DND-41 (cell line): Measurements from ENCODE around the gene NOL11.

Experiments
- CTCF ChIP-seq: IDR thresholded peaks from 2 replicates; pipeline ENCODE4 v1.5.1; 2012; ENCODE audit warnings: borderline replicate concordance, low read length, moderate library complexity, mild to moderate bottlenecking; ENCODE audit not compliant: poor library complexity, severe bottlenecking; ENCODE audit errors: extremely low read depth
- EZH2 ChIP-seq: IDR thresholded peaks from 3 replicates; pipeline ENCODE4 v1.6.1; 2012; ENCODE audit warnings: borderline replicate concordance, low read depth, mild to moderate bottlenecking, moderate library complexity, low read length, inconsistent platforms; ENCODE audit not compliant: severe bottlenecking

- TF ChIP-seq CTCF = peak; percentile 86
- no peak for TF ChIP-seq EZH2
These were observed 28.1 kb upstream of the NOL11 start for GRCh38 chr17:67689534-67690177.
